HEK293 (cell line): ENCODE data around the gene CEBPA.

Experiments used
- CTCF ChIA-PET: fragments of 350-600 bp; formaldehyde crosslinking; extraction: SDS; loops from one replicate; lab custom pipeline; 2021; ENCODE audit warnings: antibody characterized with exemption; lab: Yijun Ruan, JAX
- POLR2A ChIA-PET: fragments of 300-600 bp; formaldehyde crosslinking; extraction: SDS; loops from one replicate; lab custom pipeline; 2020; ENCODE audit warnings: antibody characterized with exemption, inconsistent platforms; lab: Yijun Ruan, JAX
- H3K27ac ChIP-seq: fragments of 200-500 bp; sonication (Bioruptor generic); 2 replicates; pipeline ENCODE4 v1.5.1; 2014; ENCODE audit warnings: low read depth, low read length, control low read depth, inconsistent platforms; ENCODE audit errors: extremely low read depth
- H3K36me3 ChIP-seq, 2 experiments: fragments of 200-500 bp in 1 of 2; sonication (Bioruptor generic) in 1 of 2; 1 replicate in 1 of 2; 2 replicates in 1 of 2; pipeline ENCODE4 v1.5.1; 2014 to 2017; ENCODE audit warnings: inconsistent platforms in 2 of 2, low read length in 2 of 2; ENCODE audit not compliant: control insufficient read depth in 2 of 2, insufficient read depth in 1 of 2
- H3K4me1 ChIP-seq: fragments of 200-500 bp; sonication (Bioruptor generic); 2 replicates; pipeline ENCODE4 v1.5.1; 2014; ENCODE audit warnings: mild to moderate bottlenecking, low read length, inconsistent platforms; ENCODE audit not compliant: control insufficient read depth, insufficient read depth
- H3K4me3 ChIP-seq: 2 replicates; pipeline ENCODE4 v1.5.1; 2011; ENCODE audit warnings: low read depth, mild to moderate bottlenecking, control low read depth, low read length, moderate library complexity
- H3K9me3 ChIP-seq: fragments of 200-500 bp; sonication (Bioruptor generic); 2 replicates; pipeline ENCODE4 v1.5.1; 2014; ENCODE audit warnings: low read depth, low read length, inconsistent platforms; ENCODE audit not compliant: control insufficient read depth, insufficient read depth
- HOXC10 ChIP-seq: sonication (generic); formaldehyde crosslinking; IDR thresholded peaks from 2 replicates; pipeline ENCODE4 v1.8.1; 2023; ENCODE audit warnings: mild to moderate bottlenecking, missing genetic modification reagents
- HOXD13 ChIP-seq: sonication (generic); formaldehyde crosslinking; IDR thresholded peaks from 2 replicates; pipeline ENCODE4 v1.8.0; 2022; ENCODE audit warnings: missing genetic modification reagents, borderline replicate concordance
- KLF17 ChIP-seq: fragments of 450-650 bp; formaldehyde crosslinking; IDR thresholded peaks from 2 replicates; pipeline ENCODE4 v1.5.1; 2016; ENCODE audit warnings: missing biosample characterization, missing genetic modification characterization
- KLF9 ChIP-seq: fragments of 450-650 bp; formaldehyde crosslinking; IDR thresholded peaks from 2 replicates; pipeline ENCODE4 v1.5.1; 2016; ENCODE audit warnings: missing biosample characterization, missing genetic modification characterization, low read depth
- PATZ1 ChIP-seq: fragments of 450-650 bp; formaldehyde crosslinking; IDR thresholded peaks from 2 replicates; pipeline ENCODE4 v1.5.1; 2016; ENCODE audit warnings: missing biosample characterization, missing genetic modification characterization
- PRDM1 ChIP-seq: fragments of 450-650 bp; formaldehyde crosslinking; IDR thresholded peaks from 2 replicates; pipeline ENCODE4; 2016; ENCODE audit warnings: missing biosample characterization, missing genetic modification characterization
- RBAK ChIP-seq: fragments of 450-650 bp; formaldehyde crosslinking; IDR thresholded peaks from 2 replicates; pipeline ENCODE4 v1.5.1; 2016; ENCODE audit warnings: missing biosample characterization, missing genetic modification characterization
- REST ChIP-seq: fragments of 450-650 bp; formaldehyde crosslinking; IDR thresholded peaks from 2 replicates; pipeline ENCODE4 v1.5.1; 2016; ENCODE audit warnings: missing biosample characterization, missing genetic modification characterization
- SETDB1 ChIP-seq: IDR thresholded peaks from one replicate; pipeline ENCODE4 v1.6.1; 2017; ENCODE audit warnings: mild to moderate bottlenecking, low read length, moderate library complexity, mixed read lengths; ENCODE audit not compliant: insufficient read length
- SP3 ChIP-seq: fragments of 450-650 bp; formaldehyde crosslinking; IDR thresholded peaks from 2 replicates; pipeline ENCODE4 v1.5.1; 2016; ENCODE audit warnings: missing biosample characterization, missing genetic modification characterization
- WT1 ChIP-seq: fragments of 450-650 bp; formaldehyde crosslinking; IDR thresholded peaks from 2 replicates; pipeline ENCODE4 v1.5.1; 2016; ENCODE audit warnings: missing biosample characterization, missing genetic modification characterization
- YY1 ChIP-seq: fragments of 450-650 bp; formaldehyde crosslinking; IDR thresholded peaks from 2 replicates; pipeline ENCODE4 v1.5.1; 2018; ENCODE audit warnings: missing biosample characterization, missing genetic modification characterization
- ZBTB1 ChIP-seq: fragments of 450-650 bp; formaldehyde crosslinking; IDR thresholded peaks from 2 replicates; pipeline ENCODE4 v1.5.1; 2016; ENCODE audit warnings: missing biosample characterization, missing genetic modification characterization
- ZFP37 ChIP-seq: fragments of 450-650 bp; formaldehyde crosslinking; IDR thresholded peaks from 2 replicates; pipeline ENCODE4 v1.5.1; 2016; ENCODE audit warnings: missing biosample characterization, missing genetic modification characterization
- ZIC2 ChIP-seq: fragments of 450-650 bp; formaldehyde crosslinking; IDR thresholded peaks from 2 replicates; pipeline ENCODE4 v1.5.1; 2016; ENCODE audit warnings: missing biosample characterization, missing genetic modification characterization
- ZNF155 ChIP-seq: fragments of 450-650 bp; formaldehyde crosslinking; IDR thresholded peaks from 2 replicates; pipeline ENCODE4 v1.5.1; 2016; ENCODE audit warnings: missing biosample characterization, missing genetic modification characterization
- ZNF169 ChIP-seq: fragments of 450-650 bp; formaldehyde crosslinking; IDR thresholded peaks from 2 replicates; pipeline ENCODE4 v1.5.1; 2016; ENCODE audit warnings: missing biosample characterization, missing genetic modification characterization
- ZNF274 ChIP-seq, 2 experiments: fragments of 200-500 bp in 1 of 2; fragments of 450-650 bp in 1 of 2; sonication (Bioruptor generic) in 1 of 2; formaldehyde crosslinking in 1 of 2; IDR thresholded peaks; 2 replicates each; pipeline versions ENCODE4 v1.5.1 to v1.6.1; 2014 to 2016; ENCODE audit warnings: borderline replicate concordance in 1 of 2, inconsistent platforms in 1 of 2, low read length in 1 of 2, missing biosample characterization in 1 of 2, missing genetic modification characterization in 1 of 2
- ZNF404 ChIP-seq: fragments of 450-650 bp; formaldehyde crosslinking; IDR thresholded peaks from 2 replicates; pipeline ENCODE4 v1.5.1; 2017; ENCODE audit warnings: missing biosample characterization, missing genetic modification characterization
- ZNF48 ChIP-seq: fragments of 450-650 bp; formaldehyde crosslinking; IDR thresholded peaks from 2 replicates; pipeline ENCODE4 v1.5.1; 2016; ENCODE audit warnings: missing biosample characterization, missing genetic modification characterization
- ZNF645 ChIP-seq: fragments of 450-650 bp; formaldehyde crosslinking; IDR thresholded peaks from 2 replicates; pipeline ENCODE4; 2016; ENCODE audit warnings: missing biosample characterization, missing genetic modification characterization
- ZNF747 ChIP-seq: fragments of 450-650 bp; formaldehyde crosslinking; IDR thresholded peaks from 2 replicates; pipeline ENCODE4 v1.5.1; 2016; ENCODE audit warnings: missing biosample characterization, missing genetic modification characterization
- ZNF843 ChIP-seq: fragments of 450-650 bp; formaldehyde crosslinking; IDR thresholded peaks from 2 replicates; pipeline ENCODE4 v1.5.1; 2016; ENCODE audit warnings: missing biosample characterization, missing genetic modification characterization
- ZSCAN30 ChIP-seq: fragments of 450-650 bp; IDR thresholded peaks from 2 replicates; pipeline ENCODE4 v1.5.1; 2018; ENCODE audit warnings: missing biosample characterization, mild to moderate bottlenecking, missing genetic modification characterization, moderate library complexity
- ZSCAN4 ChIP-seq: fragments of 450-650 bp; formaldehyde crosslinking; IDR thresholded peaks from 2 replicates; pipeline ENCODE4 v1.5.1; 2017; ENCODE audit warnings: missing biosample characterization, missing genetic modification characterization

CEBPA gene

GRCh38 chr19:33298146-33298911 lies 4.0 kb downstream of the CEBPA start (continued):
- TF ChIP-seq REST (tag by site-specific recombination): no peak
- TF ChIP-seq ZNF274 (IDR thresholded peaks at IDR 0.05; ENCODE audit: low read length): no peak
- TF ChIP-seq ZNF274 (tag by site-specific recombination; IDR thresholded peaks at IDR 0.05; ENCODE audit: borderline replicate concordance): no peak
- no peak for TF ChIP-seq ZFP37 (tag by site-specific recombination)
- no peak for TF ChIP-seq ZNF747 (tag by site-specific recombination)
- no peak for TF ChIP-seq RBAK (tag by site-specific recombination)
- TF ChIP-seq HOXC10 (CRISPR knock-in tag): no peak
- TF ChIP-seq ZNF404 (tag by site-specific recombination): no peak
- no peak for TF ChIP-seq ZBTB1
- TF ChIP-seq HOXD13 (CRISPR knock-in tag): no peak
- TF ChIP-seq PRDM1 (tag by site-specific recombination): no peak
- 0 out of 2 replicates have a peak, but pooled peaks have one; percentile 38 for TF ChIP-seq ZSCAN30 (tag by site-specific recombination)
- no peak for TF ChIP-seq YY1 (tag by site-specific recombination)

GRCh38 chr19:33297401-33298145 lies 4.8 kb downstream of the CEBPA start:
- CTCF ChIA-PET: interaction anchor here (1.0 to 5.4 kb wide), 4 partner anchors 13 to 109 kb away, joined by 3 to 28 read pairs (median 6); no protein-coding TSS in a partner anchor
- TF ChIP-seq ZNF169 (no peak), ZNF155 (no peak), KLF9 (no peak), ZNF645 (no peak), PATZ1 (tag by site-specific recombination) (0 out of 2 replicates have a peak, but pooled peaks have one; percentile 10), SP3 (no peak), KLF17 (tag by site-specific recombination) (peak; percentile 95), ZSCAN4 (no peak), PRDM1 (tag by site-specific recombination) (no peak), ZNF48 (tag by site-specific recombination) (no peak), ZIC2 (tag by site-specific recombination) (peak; percentile 78), WT1 (tag by site-specific recombination) (peak; percentile 67), ZSCAN30 (tag by site-specific recombination) (no peak), ZNF843 (tag by site-specific recombination) (no peak), SETDB1 (no peak)

More at GRCh38 chr19:33297401-33298145, 4.8 kb downstream of the CEBPA start:
- no peaks in the 10 kb centered on the region for H3K36me3 ChIP-seq
- H3K27ac ChIP-seq: peak overlapping the region; percentile 0; the same call in 1 of the 2 replicates
- no peak overlapping the region for H3K4me3 ChIP-seq
- H3K4me1 ChIP-seq: peaks cover 60% of the 10 kb centered on the region
- POLR2A ChIA-PET: interaction anchor here (0.5 to 1.6 kb wide), 2 partner anchors 13 to 41 kb away, joined by 4 read pairs; no protein-coding TSS in a partner anchor
- no peaks in the 10 kb centered on the region for H3K9me3 ChIP-seq
